ENCODE measurements around the gene DNTT. TPM values are rescaled to one million over a fixed set of nuclear protein-coding genes. Genes with fewer than 3 reads are reported as not detected.

DNTT gene
- polyA plus RNA-seq, 2 of the 4 experiments (the other 2 are of a cell fraction): not detected

GRCh38 chr10:96280859-96281258 is 23.4 kb upstream of the DNTT start:
- H3K4me3 ChIP-seq: no peak overlapping the region
- FAIRE-seq: no peak
- no peak for TF ChIP-seq CBX2 (IDR thresholded peaks at IDR 0.05; ENCODE audit: borderline replicate concordance, low read depth)
- no peaks in the 10 kb centered on the region for H3K9me3 ChIP-seq
- 35% methylated on average over 2 of the region's 2 CpGs for WGBS (ENCODE audit: missing lambda C conversion rate)
- H3K4me1 ChIP-seq: no peaks in the 10 kb centered on the region
- no peak overlapping the region for H3K4me2 ChIP-seq
- DNase-seq (ENCODE audit: low read depth in 1 of 2, low spot score in 1 of 2): peak in 1 of 2 experiments; percentile 5
- CTCF ChIA-PET: interaction anchor here (1.3 kb wide), 1 partner anchor 51 kb away, joined by 4 read pairs; no protein-coding TSS in a partner anchor
- POLR2A ChIA-PET: no interaction called here
- ATAC-seq: no peak
- H3K27ac ChIP-seq: no peak overlapping the region

- DNase-seq (ENCODE audit: low read depth in 1 of 2, low spot score in 1 of 2) (no peak), FAIRE-seq (no peak), ATAC-seq (no peak)
- TF ChIP-seq SMC3 (IDR thresholded peaks at IDR 0.05): no peak
- TF ChIP-seq JUNB (IDR thresholded peaks at IDR 0.05): no peak
- TF ChIP-seq GATA3 (IDR thresholded peaks at IDR 0.05; ENCODE audit: borderline replicate concordance): no peak
- TF ChIP-seq ATOH8 (CRISPR knock-in tag; IDR thresholded peaks at IDR 0.05; ENCODE audit: low read depth): no peak
- TF ChIP-seq PBX3 (IDR thresholded peaks at IDR 0.05): no peak
- no peak for TF ChIP-seq ELK1 (IDR thresholded peaks at IDR 0.05; ENCODE audit: low read depth, low read length)
- TF ChIP-seq HDAC2 (IDR thresholded peaks at IDR 0.05): no peak
- TF ChIP-seq FOSL2 (IDR thresholded peaks at IDR 0.05): no peak
- no peak for TF ChIP-seq FOSL2 (CRISPR knock-in tag; IDR thresholded peaks at IDR 0.05)
- no peak for TF ChIP-seq ZNF302 (CRISPR knock-in tag; IDR thresholded peaks at IDR 0.05)
- no peak for TF ChIP-seq E2F6 (IDR thresholded peaks at IDR 0.05; ENCODE audit: borderline replicate concordance, low read depth)
- no peak for TF ChIP-seq FOXS1 (CRISPR knock-in tag; IDR thresholded peaks at IDR 0.05)
- TF ChIP-seq EHF (CRISPR knock-in tag; IDR thresholded peaks at IDR 0.05): no peak
- TF ChIP-seq RAD21 (conservative IDR thresholded peaks at IDR 0.05 in 1 of 2, IDR thresholded peaks at IDR 0.05 in 1 of 2): no peak
- no peak for TF ChIP-seq CHD4 (IDR thresholded peaks at IDR 0.05; ENCODE audit: borderline replicate concordance)
- no peak for TF ChIP-seq HOXB13 (CRISPR knock-in tag; IDR thresholded peaks at IDR 0.05; ENCODE audit: low read depth)
- no peak for TF ChIP-seq MAX (IDR thresholded peaks at IDR 0.05)
- TF ChIP-seq CBX2 (IDR thresholded peaks at IDR 0.05; ENCODE audit: borderline replicate concordance, low read depth): no peak
- TF ChIP-seq HES2 (IDR thresholded peaks at IDR 0.05): no peak
- no peak for TF ChIP-seq KDM1A (IDR thresholded peaks at IDR 0.05; ENCODE audit: low read depth)
- no peak for TF ChIP-seq CHD2 (IDR thresholded peaks at IDR 0.05; ENCODE audit: low read length, partially characterized antibody)
- Histone ChIP-seq H3K9me3 (no peaks in the 10 kb centered on the region), H3K4me2 (no peak overlapping the region), H3K4me1 (no peaks in the 10 kb centered on the region), H3K4me3 (no peak overlapping the region), H3K27ac (no peak overlapping the region)
- CTCF ChIA-PET: interaction anchor here (1.3 kb wide), 1 partner anchor 52 kb away, joined by 4 read pairs; no protein-coding TSS in a partner anchor
- POLR2A ChIA-PET: no interaction called here
- 33% methylated on average over 3 of the region's 3 CpGs for WGBS (ENCODE audit: missing lambda C conversion rate)
Measured at GRCh38 chr10:96281444-96282029, 22.7 kb upstream of the DNTT start.

All from A549 (cell line).